IMR-90 (cell line): ENCODE data around the gene SPEG.

Experiments
- CTCF ChIP-seq: conservative IDR thresholded peaks from 2 replicates; pipeline ENCODE4 v1.5.1; 2012; ENCODE audit warnings: mild to moderate bottlenecking, low read depth, low read length, improper control_type of control experiment
- ELK1 ChIP-seq: fragments of 150-350 bp; IDR thresholded peaks from 2 replicates; pipeline ENCODE4 v1.6.1; 2016; ENCODE audit warnings: low read depth, mild to moderate bottlenecking, low read length, moderate library complexity, borderline replicate concordance
- MXI1 ChIP-seq: IDR thresholded peaks from 2 replicates; pipeline ENCODE4 v1.6.1; 2012; ENCODE audit warnings: low read depth, mild to moderate bottlenecking, low read length, moderate library complexity, borderline replicate concordance
- POLR2A ChIP-seq: IDR thresholded peaks from 2 replicates; pipeline ENCODE4 v1.6.1; 2012; ENCODE audit warnings: mild to moderate bottlenecking, low read depth, low read length
- RAD21 ChIP-seq: IDR thresholded peaks from 2 replicates; pipeline ENCODE4 v1.6.1; 2012; ENCODE audit warnings: low read length, improper control_type of control experiment
- SMC3 ChIP-seq: fragments of 150-350 bp; IDR thresholded peaks from 2 replicates; pipeline ENCODE4 v1.6.1; 2016; ENCODE audit warnings: low read depth, mild to moderate bottlenecking, antibody characterized with exemption, low read length, moderate library complexity
- USF2 ChIP-seq: fragments of 150-350 bp; IDR thresholded peaks from 2 replicates; pipeline ENCODE4 v1.6.1; 2017; ENCODE audit warnings: mild to moderate bottlenecking, antibody characterized with exemption, low read length, low read depth

GRCh38 chr2:219466816-219467735, 32.4 kb downstream of the SPEG start:
- TF ChIP-seq CTCF (no peak), MXI1 (no peak), ELK1 (no peak), POLR2A (no peak), RAD21 (no peak), USF2 (no peak), SMC3 (no peak)
